Transverse colon (tissue), 4 donors: ENCODE data around the gene ATOSB. TPM values are rescaled to one million over a fixed set of nuclear protein-coding genes. Genes with fewer than 3 reads are reported as not detected.

ENCODE experiments used
- DNase-seq: peaks from one replicate; pipeline ENCODE4 v3.0.0-alpha.2; 2019
- H3K27ac ChIP-seq, 4 donors: fragments of 200-600 bp; sonication (generic); 2 replicates each; pipeline ENCODE4 v1.5.1; 2016 to 2018; ENCODE audit warnings: inconsistent platforms in 4 of 4
- H3K27me3 ChIP-seq: fragments of 200-600 bp; sonication (generic); 2 replicates; pipeline ENCODE4 v1.5.1; 2017; ENCODE audit warnings: inconsistent platforms
- H3K36me3 ChIP-seq, 4 donors: fragments of 200-600 bp; sonication (generic); 2 replicates each; pipeline ENCODE4 v1.5.1; 2017 to 2019; ENCODE audit warnings: inconsistent platforms in 4 of 4
- H3K4me1 ChIP-seq, 4 donors: fragments of 200-600 bp; sonication (generic); 2 replicates each; pipeline ENCODE4 v1.5.1; 2017 to 2020; ENCODE audit warnings: inconsistent platforms in 4 of 4
- H3K4me3 ChIP-seq, 4 donors: fragments of 200-600 bp; sonication (generic); 1 replicate in 1 of 4; 2 replicates in 3 of 4; pipeline versions ENCODE4 v1.5.1 to v1.6.1; 2017 to 2019; ENCODE audit warnings: inconsistent platforms in 4 of 4
- H3K9me3 ChIP-seq, 2 donors: fragments of 200-600 bp; sonication (generic); 2 replicates each; pipeline ENCODE4 v1.5.1; 2017 to 2019; ENCODE audit warnings: inconsistent platforms in 2 of 2
- EP300 ChIP-seq: sonication (generic); formaldehyde crosslinking; IDR thresholded peaks from one replicate; pipeline ENCODE4 v1.6.1; 2017; ENCODE audit warnings: antibody characterized with exemption, low read depth
- POLR2A ChIP-seq: fragments of 450-650 bp; IDR thresholded peaks from one replicate; pipeline ENCODE4 v1.6.1; 2016; ENCODE audit warnings: antibody characterized with exemption, mild to moderate bottlenecking, moderate library complexity
- POLR2AphosphoS5 ChIP-seq, 3 donors: sonication (generic); formaldehyde crosslinking; IDR thresholded peaks; one replicate each; pipeline ENCODE4 v1.6.1; 2016; ENCODE audit warnings: antibody characterized with exemption in 3 of 3
- WGBS, 2 donors: methylation state at CpG; one replicate each; pipeline ENCODE4 v1.1.5; 2018; ENCODE audit warnings: low coverage in 1 of 2; 5-methylcytosine and 5-hydroxymethylcytosine counted together
- in situ Hi-C, 4 donors: fragments of 200-750 bp; cut with MboI; loops; one replicate each; pipeline versions ENCODE4 v1.15.0 to v1.15.1; 2017; ENCODE audit warnings: low sequenced_read_pairs in 3 of 4, low pct_ligation_motif_present in 1 of 4, low pct_unique_long_range_greater_than_20kb in 1 of 4
- intact Hi-C: fragments of 100-400 bp; cut with DNase I; formaldehyde crosslinking; loops from one replicate; pipeline ENCODE4 v1.15.1; 2023; ENCODE audit warnings: low total_unique reads
- total RNA-seq, 4 donors: library from RNA; depleted of rRNA; stranded (reverse); fragments of >200 nt; gene quantifications; one replicate each; pipeline ENCODE4 v1.1.0, GENCODE V29; 2016
- TF ChIP-seq, protein P1 (sequence below), 5 experiments: fragments of 200-600 bp in 3 of 5; fragments of 450-650 bp in 2 of 5; sonication (generic) in 3 of 5; IDR thresholded peaks; 1 replicate in 2 of 5; 2 replicates in 3 of 5; pipeline ENCODE4 v1.5.1; 2016 to 2017; ENCODE audit warnings: antibody characterized with exemption in 5 of 5, inconsistent platforms in 3 of 5, mild to moderate bottlenecking in 2 of 5, moderate library complexity in 1 of 5

Gene ATOSB
- total RNA-seq, 4 donors from 2014 or later, result 23.9 to 30.0 (median 27.3) TPM

DNA sequence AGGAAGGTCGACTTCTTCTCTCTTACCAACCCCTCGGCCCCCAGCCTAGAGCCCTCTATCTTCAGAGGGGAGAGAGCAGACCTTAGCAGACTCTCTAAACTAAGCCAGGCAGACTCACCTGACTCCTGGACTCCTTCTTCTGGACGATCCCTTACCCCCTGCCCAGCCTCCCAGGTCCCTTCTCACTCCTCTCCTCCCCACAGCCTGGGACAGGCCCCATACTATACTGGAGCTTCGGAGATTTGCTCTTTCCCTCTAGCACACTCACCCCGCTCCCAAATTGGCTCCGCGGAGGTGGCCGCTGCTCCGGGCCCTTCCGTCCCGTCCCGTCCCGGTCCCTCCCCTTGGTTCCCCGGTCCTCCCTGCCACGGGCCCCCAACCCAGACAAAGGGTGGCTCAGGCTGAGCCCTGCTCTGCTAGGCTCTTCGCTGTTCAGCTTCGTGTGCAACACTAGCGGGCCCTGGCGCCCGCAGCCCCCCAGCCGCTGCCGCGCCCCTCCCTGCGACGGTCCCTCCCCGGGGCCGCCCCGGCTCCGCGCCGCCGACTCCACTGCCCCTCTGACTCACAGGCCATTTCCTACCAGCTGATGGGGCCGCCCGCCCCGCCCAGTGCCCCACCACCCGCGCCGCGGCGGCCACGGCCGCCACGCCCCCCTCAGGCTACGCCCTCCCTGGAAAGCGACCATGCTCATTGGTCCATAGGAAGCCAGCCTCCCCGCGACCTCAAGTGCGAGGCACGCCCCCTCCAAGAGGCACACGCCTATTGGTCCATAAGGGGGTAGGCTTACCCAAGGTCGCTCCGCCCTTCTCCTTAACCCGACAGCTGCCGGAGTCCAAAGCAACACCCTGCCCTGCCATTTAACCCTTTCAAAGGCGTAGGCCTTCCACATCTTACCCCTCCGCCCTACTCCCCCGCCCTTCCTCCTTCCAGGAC lies 4.4 kb downstream of the ATOSB start:
- H3K27me3 ChIP-seq, result no peaks in the 10 kb centered on the region
- no peaks in the 10 kb centered on the region for H3K9me3 ChIP-seq
- TF ChIP-seq, protein P1, sequence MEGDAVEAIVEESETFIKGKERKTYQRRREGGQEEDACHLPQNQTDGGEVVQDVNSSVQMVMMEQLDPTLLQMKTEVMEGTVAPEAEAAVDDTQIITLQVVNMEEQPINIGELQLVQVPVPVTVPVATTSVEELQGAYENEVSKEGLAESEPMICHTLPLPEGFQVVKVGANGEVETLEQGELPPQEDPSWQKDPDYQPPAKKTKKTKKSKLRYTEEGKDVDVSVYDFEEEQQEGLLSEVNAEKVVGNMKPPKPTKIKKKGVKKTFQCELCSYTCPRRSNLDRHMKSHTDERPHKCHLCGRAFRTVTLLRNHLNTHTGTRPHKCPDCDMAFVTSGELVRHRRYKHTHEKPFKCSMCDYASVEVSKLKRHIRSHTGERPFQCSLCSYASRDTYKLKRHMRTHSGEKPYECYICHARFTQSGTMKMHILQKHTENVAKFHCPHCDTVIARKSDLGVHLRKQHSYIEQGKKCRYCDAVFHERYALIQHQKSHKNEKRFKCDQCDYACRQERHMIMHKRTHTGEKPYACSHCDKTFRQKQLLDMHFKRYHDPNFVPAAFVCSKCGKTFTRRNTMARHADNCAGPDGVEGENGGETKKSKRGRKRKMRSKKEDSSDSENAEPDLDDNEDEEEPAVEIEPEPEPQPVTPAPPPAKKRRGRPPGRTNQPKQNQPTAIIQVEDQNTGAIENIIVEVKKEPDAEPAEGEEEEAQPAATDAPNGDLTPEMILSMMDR (IDR thresholded peaks at IDR 0.05), result no peak
- TF ChIP-seq EP300 (no peak), POLR2AphosphoS5 (IDR thresholded peaks at IDR 0.05) (peak; percentile 35 to 63 (median 42)), POLR2A (peak; percentile 58)
- peak overlapping the region; percentile 87 to 96 (median 91) for H3K27ac ChIP-seq
- H3K4me1 ChIP-seq, result peaks cover 34 to 50% (median 48%) of the 10 kb centered on the region in 4 donors
- peaks cover 0 to 18% (median 4%) of the 10 kb centered on the region in 4 donors for H3K36me3 ChIP-seq
- in situ Hi-C loops (loop anchor here (10.0 to 25.0 kb wide), 4 partner anchors 144 to 451 kb away; a partner anchor contains a TSS), intact Hi-C loops (no loop called here)
- WGBS, 2 donors, result 2 to 8% methylated on average over 6 to 51 of the region's 57 CpGs
- DNase-seq, result peak; percentile 98
- peak overlapping the region; percentile 37 to 82 (median 70) for H3K4me3 ChIP-seq

DNA sequence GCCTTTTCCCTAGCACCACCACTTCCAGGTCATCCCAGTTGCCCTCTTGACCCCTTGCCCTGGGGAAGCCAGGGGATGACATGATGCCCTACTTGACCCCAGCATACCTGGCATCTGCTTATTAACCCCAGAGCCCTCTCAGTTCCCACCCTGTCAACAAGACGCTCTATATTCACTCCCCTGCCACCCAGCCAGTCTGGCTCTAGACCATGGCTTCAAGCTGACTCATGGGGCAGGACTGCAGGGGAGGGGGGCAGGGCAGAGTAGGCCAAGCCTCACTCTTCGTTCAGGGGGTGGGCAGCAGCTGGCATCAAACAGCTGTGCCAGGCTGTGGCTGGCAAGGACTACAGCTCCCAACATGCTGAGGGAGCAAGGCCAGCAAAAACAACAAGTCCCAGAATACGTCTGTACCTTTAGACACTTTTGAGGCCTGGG lies 5.3 kb downstream of the ATOSB start:
- Histone ChIP-seq H3K4me3 (peak overlapping the region in 2 of 4 donors; percentile 71 to 82), H3K9me3 (no peaks in the 10 kb centered on the region), H3K27me3 (no peaks in the 10 kb centered on the region), H3K36me3 (peaks cover 0 to 27% (median 4%) of the 10 kb centered on the region in 4 donors), H3K4me1 (peaks cover 34 to 49% (median 47%) of the 10 kb centered on the region in 4 donors), H3K27ac (peak overlapping the region; percentile 84 to 96 (median 88))
- WGBS, 2 donors, result 49% methylated on average over 3 of the region's 3 CpGs; no CpG with 5 or more reads in 1 of the 2 donors
- intact Hi-C loops, result no loop called here
- TF ChIP-seq, protein P1 (IDR thresholded peaks at IDR 0.05), result no peak
- TF ChIP-seq EP300, result no peak
- TF ChIP-seq POLR2AphosphoS5 (IDR thresholded peaks at IDR 0.05), result no peak
- TF ChIP-seq POLR2A, result no peak
- no peak for DNase-seq
- in situ Hi-C loops, result loop anchor here (10.0 to 25.0 kb wide), 4 partner anchors 144 to 452 kb away; a partner anchor contains a TSS

DNA sequence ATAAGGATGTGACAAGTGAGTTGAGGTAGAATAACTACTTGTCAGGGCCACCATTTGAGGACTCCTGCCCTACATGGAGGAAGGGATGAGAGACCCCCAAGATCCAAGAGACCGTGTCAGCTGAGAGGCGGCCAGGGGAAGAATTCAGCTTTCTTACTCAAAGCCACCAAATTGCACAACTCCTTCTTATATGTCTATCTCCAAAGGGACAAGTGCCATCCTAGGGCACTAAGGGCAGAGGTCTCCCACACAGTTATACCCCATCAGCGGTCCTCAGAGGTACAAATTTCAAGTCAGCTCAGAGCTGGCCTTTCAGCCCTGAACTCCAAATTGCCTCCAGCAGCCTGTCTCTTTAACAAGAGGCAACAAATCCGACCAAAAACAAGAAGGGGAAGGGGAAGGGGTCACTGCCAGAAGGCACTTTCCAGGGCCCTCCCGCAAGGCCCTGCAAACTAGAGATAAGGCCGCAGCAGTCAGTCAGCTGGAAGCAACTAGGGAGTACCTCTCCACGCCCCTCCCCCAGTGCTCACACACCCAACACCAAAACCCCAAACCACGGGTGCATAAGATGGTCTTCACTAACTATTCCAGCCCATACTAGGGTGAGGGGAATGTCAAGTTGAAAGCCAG lies 6.6 kb downstream of the ATOSB start:
- H3K36me3 ChIP-seq, result peaks cover 0 to 37% (median 8%) of the 10 kb centered on the region in 4 donors

More for the DNA sequence above, 6.6 kb downstream of the ATOSB start:
- intact Hi-C loops (no loop called here), in situ Hi-C loops (loop anchor here in 1 of 4 donors (25.0 kb wide), 1 partner anchor 453 kb away; a partner anchor contains a TSS)
- Histone ChIP-seq H3K4me1 (peaks cover 22 to 36% (median 34%) of the 10 kb centered on the region in 4 donors), H3K9me3 (no peaks in the 10 kb centered on the region), H3K27ac (no peak overlapping the region), H3K4me3 (no peak overlapping the region), H3K27me3 (no peaks in the 10 kb centered on the region)
- DNase-seq, result no peak
- TF ChIP-seq POLR2A (no peak), POLR2AphosphoS5 (IDR thresholded peaks at IDR 0.05) (no peak), EP300 (no peak)
- TF ChIP-seq, protein P1 (IDR thresholded peaks at IDR 0.05), result no peak
- WGBS, 2 donors, result 78% methylated on average over 7 of the region's 8 CpGs; no CpG with 5 or more reads in 1 of the 2 donors
